Activated CD4-positive, alpha-beta memory T cell treated with anti-CD3 and anti-CD28 coated beads for 36 hours (primary cell): Measurements from ENCODE around the gene RASSF3. TPM values are rescaled to one million over a fixed set of nuclear protein-coding genes. Genes with fewer than 3 reads are reported as not detected.

Source experiments
- microRNA-seq: library from miRNA; unstranded; fragments of <30 nt; microRNA quantifications from one replicate; pipeline ENCODE4 v1.2.0, GENCODE V29; 2022; ENCODE audit warnings: borderline number of aligned reads, borderline microRNAs expressed, borderline replicate concordance
- total RNA-seq, 2 experiments: library from RNA; stranded (reverse); gene quantifications; one replicate each; pipeline ENCODE4 v1.2.3, GENCODE V29; 2021

RASSF3 gene
- total RNA-seq, 2 experiments from 2014 or later, result 40.6 to 40.7 TPM

Small RNA genes lying within 50 kb of the gene (microRNA-seq; reads per million reads assigned to microRNA genes)
- gene MIR548C (not detected), gene MIR548Z (not detected)

Other genes with a start within 250 kb of the RASSF3 start
- not detected for gene C12orf56, start 219.7 kb upstream of the RASSF3 start, total RNA-seq
- 100 to 1,000 TPM; 145 to 153 TPM for gene XPOT, start 206.1 kb upstream of the RASSF3 start, total RNA-seq
- 10 to 100 TPM; 21.7 to 23.4 TPM for gene TBK1, start 158.4 kb upstream of the RASSF3 start, total RNA-seq
- 10 to 100 TPM; 21.2 to 23.1 TPM for gene GNS, start 148.9 kb downstream of the RASSF3 start, total RNA-seq
- under 1 TPM in 1 of 2 experiments, not detected in 1; 0.36 TPM for gene TBC1D30, start 214.2 kb downstream of the RASSF3 start, total RNA-seq